OCI-M1 (cell line): ENCODE measurements around the gene IQCM.
A peak's percentile ranks its signal among the peaks of the same experiment; 100 is the strongest.

Source experiments
- DNase-seq: peaks from one replicate; lab custom pipeline; 2025; lab: John Stamatoyannopoulos, UW

The IQCM gene

DNA sequence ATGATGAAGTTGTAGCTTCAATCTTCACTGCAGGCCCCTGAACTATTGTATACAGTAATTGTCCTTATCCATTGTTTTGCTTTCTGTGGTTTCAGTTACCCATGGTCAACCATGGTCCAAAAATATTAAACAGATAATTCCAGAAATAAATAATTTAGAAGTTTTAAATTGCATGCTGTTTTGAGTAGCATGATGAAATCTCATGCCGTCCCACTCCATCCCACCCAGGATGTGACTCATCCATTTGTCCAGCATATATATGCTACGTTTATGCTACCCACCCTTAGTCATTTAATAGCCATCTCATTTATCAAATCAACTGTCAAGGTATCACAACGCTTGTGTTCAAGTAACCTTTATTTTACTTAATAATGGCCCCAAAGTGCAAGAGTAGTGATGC, 34.5 kb downstream of the IQCM start:
- no peak for DNase-seq

DNA sequence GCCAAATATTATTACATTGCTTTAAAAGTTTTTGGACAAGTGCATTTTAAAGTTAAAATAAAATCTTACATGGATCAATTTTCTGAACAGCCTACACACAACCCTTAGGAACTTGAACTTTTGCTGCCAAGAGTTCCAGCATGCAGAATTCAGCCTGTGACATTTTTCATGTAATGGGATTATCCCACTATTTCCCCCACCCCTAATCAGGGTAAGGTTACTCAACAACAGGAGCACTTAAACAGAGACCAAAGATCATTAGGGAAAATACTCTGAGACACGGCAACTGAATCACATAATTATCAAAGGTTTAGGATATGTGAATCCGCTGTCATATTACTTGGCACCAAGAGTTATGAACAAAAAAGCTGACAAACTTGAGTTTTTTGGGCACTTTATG, 47.2 kb downstream of the IQCM start:
- DNase-seq, result no peak

DNA sequence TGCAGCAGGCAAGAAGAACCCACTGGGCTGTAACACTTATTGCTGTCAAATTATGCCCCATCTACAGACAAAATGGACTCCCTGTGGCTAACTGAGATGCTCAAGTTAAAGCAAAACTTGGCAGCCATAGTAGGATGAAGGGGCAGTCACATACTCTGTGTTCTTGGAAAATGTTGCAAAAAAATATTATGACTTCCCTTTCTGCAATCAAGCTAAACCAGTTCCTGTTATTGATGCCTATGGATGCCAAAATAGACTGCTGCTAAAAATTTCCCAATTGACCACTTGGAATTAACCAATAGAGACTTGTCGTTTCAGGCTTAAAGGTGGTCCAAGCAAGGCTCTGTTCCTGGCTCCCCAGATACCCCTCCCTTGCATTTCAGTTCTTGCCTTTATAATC, 49.5 kb downstream of the IQCM start:
- DNase-seq, result peak; percentile 85

DNA sequence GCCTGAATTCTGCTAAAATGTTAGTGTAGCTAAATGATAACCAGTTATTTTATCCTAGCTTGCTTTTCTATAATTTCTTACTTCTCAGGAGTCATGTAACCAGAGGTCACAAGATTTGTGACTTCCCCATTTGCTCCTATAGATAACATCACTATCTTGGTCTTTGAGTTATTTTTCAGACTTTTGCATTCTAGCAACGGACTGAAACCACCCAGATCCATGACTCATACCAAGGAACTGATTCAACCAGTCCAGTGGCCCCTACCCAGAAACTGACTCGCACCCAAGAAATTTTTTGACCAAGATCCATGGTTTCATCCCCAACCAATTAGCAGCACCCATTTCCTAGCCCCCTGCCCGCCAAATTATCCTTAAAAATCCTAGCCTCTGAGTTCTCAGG, 50.0 kb downstream of the IQCM start:
- peak; percentile 96 for DNase-seq

DNA sequence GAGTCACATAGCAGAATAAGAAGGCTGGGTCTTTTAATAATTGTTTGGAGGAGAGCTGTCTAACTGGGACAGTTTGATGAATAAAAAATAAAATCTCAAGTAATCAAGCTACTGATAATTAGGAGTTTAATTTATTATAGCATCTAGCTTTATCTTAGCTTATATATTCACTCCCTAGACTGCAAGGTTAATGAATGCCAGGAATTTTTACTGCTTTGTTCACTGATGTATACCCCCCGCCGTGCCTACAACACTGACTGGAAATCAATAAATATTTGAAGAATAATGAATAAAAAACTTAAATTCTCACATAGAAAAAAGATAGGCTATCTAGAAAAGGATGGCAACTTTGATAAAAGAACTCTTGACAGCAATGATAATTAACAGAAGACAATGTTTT, 59.7 kb downstream of the IQCM start:
- no peak for DNase-seq

DNA sequence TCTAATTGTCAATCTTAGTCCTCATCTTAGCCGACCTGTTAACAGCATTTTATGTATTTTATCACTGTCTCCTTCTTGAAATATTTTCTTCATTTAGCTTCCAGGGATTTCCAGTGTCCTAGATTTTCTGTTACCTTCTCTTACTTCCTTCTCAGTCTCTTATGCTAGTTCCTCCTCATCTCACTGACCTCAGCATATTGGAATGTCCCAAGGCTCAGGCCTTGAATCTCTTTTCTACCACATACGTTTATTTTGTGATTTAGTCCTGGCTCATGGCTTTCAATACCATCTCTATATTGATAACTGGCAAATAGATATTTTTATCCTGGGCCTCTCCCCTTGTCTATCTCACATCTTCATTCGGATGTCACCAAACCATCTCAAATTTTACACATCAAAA, 61.1 kb downstream of the IQCM start:
- no peak for DNase-seq

DNA sequence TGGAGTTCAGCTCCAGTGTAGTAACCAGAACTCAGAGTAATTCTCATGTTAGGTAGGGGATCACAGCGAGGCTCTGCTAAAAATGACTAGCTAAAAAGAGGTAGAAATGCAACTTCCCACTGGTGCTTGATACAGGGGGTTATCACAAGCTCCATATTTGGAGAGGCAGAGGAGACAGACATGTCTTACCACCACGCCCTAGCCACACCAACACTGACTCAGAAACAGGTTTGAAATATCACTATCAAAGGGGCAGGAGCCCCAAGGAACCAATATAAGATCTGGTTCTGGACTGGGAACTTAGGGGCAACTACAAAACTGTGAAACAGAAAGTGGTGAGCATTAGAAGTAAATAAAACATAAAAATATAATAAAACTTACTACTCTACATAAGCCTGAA, 62.9 kb downstream of the IQCM start:
- DNase-seq, result peak; percentile 80

DNA sequence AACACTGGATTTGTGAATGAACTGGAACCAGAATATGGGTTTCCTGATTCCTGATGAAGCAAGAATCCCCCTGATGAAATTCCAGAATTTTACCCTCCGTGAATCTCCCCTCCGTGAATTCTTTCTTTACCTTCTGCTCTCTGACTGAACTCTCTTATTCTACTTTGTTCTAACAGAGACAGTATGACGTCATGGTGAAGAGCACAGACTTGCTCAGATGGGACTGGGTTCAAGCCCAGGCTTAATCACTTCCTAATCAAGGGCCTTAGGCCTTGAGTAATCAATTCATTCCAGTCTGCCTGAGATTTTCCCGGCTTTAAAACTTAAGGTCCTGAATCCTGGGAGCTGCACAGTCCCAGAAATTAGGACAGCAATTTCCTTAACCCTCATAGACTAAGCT, 64.5 kb downstream of the IQCM start:
- no peak for DNase-seq

DNA sequence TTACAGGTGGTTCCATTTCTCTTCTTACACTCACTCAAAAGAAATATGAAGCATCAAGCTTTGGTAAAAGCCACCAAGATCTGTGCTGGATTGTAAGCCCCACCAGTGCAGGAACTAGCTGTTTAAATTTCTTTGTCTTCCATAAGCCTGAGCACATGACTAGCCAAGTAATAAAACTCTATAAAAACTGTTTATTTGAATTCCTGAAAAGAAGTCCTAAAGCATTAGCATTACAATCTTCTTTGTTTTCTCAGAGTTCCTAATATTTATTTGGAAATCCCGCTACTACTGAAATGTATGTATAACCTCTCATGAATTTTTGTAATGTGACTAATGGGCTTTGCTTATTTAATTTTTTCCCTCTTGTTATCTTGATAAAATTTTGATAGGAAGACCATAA, 65.9 kb downstream of the IQCM start:
- DNase-seq, result no peak

DNA sequence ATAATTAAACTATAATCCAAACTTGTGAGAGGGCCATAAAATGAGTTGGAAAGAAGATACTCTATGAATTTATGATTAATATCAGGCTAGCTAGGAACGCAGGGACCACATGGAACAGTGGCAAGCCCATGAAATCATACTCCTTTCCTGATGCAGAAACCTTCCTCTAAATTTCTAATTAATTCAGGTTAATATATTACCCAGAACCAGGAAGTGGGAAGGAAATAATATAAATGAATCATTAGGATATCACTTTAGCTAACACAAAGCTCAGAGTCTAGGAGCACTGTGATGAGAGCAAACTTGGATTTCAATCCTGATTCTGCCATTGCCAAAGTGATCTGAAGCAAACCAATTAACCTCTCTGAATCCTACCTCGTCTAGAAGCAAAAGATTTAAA, 68.0 kb downstream of the IQCM start:
- DNase-seq, result no peak

DNA sequence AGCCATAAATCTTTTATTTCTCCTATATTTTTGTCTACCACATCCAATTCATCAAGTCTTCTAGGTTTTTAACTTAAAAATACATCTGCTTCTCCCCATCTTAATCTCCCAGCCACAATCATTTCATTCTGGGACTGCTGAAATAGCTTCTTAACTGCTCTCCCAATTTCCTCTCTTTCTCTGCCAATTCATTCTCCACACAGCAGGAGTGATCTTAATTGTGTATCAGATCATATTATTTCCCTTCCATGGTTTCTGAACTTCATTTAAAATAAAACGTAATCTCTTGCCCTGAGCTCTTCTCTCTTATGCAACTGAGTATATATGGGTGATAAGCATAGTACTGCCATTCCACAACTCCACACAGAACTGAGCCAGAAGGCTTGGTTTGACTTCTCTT, 69.4 kb downstream of the IQCM start:
- DNase-seq, result no peak

DNA sequence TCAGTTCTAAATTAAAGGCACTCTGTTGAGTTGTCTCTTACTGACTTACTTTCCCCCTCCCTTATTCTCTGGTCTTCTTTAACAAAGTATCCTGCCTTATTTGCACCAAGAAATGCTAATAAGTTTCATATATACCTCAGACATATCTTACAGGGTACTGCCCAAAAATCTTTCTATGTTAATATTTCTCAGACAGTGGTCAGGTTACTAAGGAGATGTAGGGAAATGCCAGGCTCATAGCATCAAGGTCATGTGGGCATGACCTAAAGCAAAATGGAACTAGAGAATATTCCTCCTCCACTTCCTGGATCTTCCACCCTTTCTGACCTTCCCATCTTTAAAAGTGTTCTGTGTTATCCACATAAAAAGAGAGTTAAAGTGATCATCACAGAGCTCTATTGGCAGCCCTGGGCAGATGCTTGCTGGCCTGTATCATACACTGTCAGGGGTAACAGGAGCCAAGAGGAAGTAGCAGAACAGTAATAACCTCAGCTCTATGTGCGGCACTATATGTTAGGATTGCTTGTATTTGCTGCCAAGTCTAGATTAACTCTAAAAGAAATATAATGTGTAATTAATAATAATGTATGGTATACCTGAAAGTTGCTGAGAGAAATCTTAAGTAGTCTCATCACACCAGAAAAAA, 74.3 kb downstream of the IQCM start:
- no peak for DNase-seq

DNA sequence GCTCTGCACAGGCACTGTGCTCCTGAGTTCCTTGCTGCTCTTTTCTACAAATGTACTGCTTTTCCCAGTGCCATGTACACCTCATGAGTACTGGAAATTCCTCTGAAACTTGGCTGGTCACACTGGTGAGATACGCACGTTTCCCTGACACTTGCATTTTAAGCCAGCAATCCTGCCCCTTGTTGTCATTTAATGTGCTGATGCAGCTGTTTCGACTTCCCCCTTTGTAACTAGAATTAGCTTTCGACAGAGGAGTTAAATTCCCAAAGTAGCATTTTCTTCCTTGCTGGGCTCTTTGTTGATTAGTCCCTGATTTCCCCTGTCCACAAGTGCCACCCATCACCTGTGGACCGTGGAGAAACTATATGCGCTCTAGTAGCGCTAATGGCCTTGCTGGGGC, 77.5 kb downstream of the IQCM start:
- DNase-seq, result no peak

DNA sequence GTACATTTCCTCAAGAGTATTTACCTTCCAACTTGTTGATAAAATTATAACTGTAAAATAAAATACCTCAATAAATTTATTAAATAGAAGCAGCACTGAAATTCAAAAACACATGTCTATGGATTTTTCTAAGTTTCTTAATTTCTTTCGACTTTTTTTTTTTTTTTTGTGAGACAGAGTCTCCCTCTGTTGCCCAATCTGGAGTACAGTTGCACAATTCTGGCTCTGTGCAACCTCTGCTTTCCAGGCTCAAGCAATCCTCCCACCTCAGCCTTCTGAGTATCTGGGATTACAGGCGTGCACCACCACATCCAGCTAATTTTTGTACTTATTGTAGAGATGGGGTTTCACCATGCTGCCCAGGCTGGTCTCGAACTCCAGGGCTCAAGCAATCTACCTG, 79.8 kb downstream of the IQCM start:
- DNase-seq, result peak; percentile 56

DNA sequence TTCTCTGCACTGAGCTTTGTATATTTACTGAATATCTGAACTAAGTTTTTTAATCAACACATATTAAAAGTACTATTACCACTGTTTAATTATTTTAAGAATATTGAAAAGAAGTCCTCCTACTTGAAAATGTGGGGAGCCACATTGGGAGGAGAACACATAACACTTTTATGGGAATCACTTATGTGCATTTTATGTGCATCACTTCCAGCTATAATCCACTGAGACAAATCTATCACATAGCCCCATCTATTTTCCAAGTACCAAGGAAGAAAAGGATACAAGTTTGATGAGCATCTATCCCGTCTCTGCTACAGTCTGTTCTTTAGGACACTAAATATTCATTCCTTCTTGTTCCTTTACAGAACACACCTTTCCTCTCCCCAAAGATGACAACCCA, 87.2 kb downstream of the IQCM start:
- no peak for DNase-seq

DNA sequence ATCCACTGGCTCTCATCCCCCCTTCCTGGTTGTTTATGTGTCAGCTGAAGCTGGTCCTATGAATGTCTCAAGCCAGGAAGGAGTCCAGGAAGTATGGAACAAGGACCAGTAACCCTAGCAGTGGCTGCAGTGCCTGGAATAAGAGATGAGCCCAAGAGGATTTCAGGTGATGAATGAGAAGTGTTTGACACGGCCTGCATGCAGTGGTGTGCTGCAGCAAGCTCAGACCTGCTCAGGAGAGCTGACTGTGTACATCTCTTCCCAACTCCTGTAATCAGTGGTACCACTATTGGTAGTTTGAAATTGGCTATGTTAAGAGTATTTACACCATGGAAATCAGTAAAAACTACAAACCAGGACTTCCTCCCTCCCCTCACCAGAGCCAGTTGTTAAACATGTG, 88.0 kb downstream of the IQCM start:
- DNase-seq, result no peak

DNA sequence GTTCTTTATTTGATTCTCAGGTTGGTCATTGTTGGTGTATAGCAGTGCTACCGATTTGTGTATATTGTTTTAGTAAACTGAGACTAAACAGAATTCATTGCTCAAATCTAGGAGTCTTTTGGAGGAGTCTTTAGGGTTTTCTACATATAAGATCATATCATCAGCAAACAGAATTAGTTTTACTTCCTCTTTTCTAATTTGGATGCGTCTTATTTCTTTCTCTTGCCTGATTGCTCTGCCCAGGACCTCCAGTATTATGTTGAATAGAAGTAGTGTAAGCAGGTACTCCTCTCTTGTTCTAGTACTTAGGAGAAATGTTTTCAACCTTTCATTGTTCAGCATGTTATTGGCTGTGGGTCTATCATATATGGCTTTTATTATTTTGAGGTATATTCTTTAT, 92.6 kb downstream of the IQCM start:
- DNase-seq, result peak; percentile 81

DNA sequence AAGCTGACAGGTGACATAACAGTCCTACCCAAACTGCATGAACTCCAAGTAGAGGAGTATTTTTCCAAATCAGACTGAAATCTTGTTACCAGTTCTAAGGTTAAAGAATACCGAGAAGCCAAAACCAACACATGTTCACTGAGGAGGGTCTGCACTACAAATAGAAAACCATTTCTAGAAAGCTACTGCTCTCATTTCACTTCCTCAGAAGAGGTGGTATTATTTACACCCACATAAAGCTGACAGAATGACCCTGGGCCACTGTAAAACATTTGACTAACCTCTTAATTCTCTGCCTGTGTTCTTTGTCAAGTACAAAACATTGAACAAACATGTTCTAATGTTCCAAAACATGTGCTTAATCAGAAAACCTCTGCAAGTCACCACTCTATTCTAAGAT, 95.8 kb downstream of the IQCM start:
- DNase-seq, result no peak

DNA sequence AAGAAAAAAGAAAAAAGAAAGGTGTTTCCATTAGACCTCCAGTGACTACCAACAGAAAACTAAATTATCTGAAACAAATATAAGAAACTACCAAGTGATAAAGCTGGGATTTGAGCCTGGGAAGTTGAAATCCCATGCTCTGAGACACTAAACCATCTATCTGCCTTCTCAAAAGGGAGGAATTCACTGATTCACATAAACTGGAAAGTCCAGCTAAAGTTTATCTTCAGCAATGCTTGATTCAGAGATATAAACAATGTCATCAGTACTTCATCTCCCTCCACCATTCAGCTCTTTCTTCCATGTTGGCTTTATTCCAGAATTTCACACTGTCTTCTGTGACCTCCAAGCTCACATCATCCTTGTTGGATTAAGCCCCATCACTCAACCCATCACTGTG, 96.3 kb downstream of the IQCM start:
- no peak for DNase-seq

DNA sequence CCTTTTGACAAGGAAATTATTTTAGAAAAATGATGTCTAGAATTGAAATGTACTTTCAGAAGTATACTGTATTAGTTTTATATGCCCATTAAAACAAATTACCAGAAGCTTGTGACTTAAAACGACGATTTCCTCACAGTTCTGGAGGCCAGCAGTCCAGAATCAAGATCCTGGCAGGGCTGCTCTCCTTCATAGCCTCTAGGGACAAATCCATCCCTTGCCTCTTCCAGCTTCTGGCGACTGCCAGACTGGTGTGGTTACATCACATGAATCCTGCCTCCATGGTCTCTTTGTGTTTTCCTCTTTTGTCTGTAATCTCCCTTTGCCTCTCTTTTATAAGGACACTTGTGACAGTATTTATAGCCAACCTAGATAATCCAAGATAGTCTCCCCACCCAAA, 97.1 kb downstream of the IQCM start:
- no peak for DNase-seq

DNA sequence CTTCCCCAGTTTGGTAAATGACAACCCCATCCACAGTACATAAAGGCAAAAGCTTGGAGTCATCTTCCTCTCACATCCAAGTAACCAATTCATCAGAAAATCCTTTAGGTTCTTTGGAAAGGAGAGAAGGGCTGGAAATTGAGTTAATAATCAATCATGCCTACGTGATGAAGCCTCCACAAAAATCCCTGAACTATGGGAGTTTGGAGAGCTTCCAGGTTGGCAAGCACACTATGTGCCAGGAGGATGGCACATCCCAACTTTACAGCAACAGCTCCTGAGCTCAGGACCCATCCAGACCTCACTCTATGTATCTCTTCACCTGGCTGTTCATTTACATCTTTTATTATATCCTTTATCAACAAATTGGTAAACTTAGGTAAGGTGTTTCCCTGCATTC, 98.9 kb downstream of the IQCM start:
- no peak for DNase-seq

DNA sequence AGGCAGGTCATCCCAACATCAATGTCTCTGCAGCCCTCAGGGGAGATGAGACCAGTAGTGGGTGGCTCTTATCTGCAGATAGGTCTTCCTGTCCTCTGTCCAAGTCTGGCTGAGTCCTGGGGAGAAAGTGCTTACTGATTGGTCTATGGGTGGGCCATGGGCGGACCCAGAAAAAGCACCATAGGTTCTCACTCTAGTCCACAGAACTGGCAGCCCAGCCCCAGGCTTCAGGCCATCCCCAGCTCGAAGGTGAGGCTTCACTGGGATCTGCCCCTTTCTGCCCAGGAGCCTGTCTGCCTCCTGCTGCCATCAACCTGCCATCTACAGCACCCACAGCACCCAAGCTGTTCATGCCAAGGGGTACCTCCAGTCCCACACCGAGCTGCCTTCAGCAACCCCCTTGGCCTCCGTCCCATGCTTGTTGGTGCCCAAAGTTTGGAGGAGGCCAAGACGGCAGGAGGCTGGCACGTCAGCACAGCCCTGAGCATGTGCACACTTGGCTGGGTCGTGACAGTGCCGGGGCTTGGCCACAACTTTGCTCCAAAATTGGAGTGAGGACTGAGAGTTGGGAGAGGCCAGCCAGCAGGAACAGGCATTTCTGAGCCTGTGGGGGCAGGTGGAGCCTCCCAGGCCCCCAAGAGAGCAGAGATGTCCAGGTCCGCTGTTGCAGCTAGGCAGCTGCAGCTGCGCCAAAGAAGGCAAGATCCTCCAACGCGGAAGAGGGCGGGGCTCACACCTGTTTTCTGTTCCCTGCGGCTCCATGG, 99.6 kb downstream of the IQCM start:
- DNase-seq, result no peak

DNA sequence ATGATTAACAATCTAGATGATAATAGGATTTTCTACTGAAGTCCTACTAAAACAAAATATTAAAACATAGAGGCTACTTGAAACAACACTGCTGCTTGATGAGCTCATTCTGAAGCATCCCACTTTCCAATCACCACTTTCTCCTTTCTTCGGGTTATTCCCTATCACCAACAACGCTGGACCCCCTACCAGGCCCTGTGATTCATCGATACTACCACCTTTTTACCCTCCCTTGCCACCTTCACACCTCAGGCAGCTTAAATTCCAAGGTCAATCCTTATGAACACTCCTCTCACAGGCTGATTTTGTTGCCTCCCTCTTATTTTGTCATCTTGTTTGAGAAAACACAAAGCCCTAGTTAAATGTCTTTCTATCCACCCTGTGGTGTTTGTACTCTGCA, 102.6 kb downstream of the IQCM start:
- DNase-seq, result no peak
